NCI-H526 treated with DMSO at 0.1 percent for 48 hours (cell line): ENCODE measurements around the gene FKBP9.
"Not testable (repeated sequence)": the region's sequence is repeated elsewhere in the genome, so short reads cannot be mapped to it uniquely, and the experiment has no call there.

Experiments
- DNase-seq: peaks from one replicate; lab custom pipeline; 2025; lab: John Stamatoyannopoulos, UW

FKBP9 gene

DNA sequence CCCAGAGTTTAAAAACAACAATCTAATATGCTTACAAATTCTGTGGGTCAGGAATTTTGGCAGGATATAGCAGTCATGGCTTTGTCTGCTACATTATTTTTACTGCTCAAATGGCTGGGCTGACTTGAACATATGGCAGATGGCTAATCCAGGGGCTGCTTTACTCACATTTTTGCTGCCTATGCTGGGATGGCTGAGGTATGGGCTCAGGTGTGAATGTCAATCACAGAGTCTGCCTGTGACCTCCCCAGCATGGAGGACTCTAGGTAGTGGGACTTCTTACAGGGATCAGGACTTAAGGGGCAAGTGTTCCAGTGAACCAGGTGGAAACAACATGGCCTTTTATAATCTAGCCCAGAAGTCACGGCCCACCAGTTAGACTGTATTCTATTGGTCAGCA is 4.4 kb upstream of the FKBP9 start:
- no peak for DNase-seq

GRCh38 chr7:32958046-32959025 is 1.1 kb downstream of the FKBP9 start:
- peak; percentile 63 for DNase-seq

- not testable (repeated sequence) for DNase-seq
Observed at GRCh38 chr7:32963880-32964301, 6.7 kb downstream of the FKBP9 start.

GRCh38 chr7:32964461-32965159 is 7.4 kb downstream of the FKBP9 start:
- not testable (repeated sequence) for DNase-seq

GRCh38 chr7:32966489-32967267 is 9.4 kb downstream of the FKBP9 start:
- DNase-seq, result not testable (repeated sequence)

- not testable (repeated sequence) for DNase-seq
Observed at GRCh38 chr7:32967268-32967582, 10.0 kb downstream of the FKBP9 start.

DNA sequence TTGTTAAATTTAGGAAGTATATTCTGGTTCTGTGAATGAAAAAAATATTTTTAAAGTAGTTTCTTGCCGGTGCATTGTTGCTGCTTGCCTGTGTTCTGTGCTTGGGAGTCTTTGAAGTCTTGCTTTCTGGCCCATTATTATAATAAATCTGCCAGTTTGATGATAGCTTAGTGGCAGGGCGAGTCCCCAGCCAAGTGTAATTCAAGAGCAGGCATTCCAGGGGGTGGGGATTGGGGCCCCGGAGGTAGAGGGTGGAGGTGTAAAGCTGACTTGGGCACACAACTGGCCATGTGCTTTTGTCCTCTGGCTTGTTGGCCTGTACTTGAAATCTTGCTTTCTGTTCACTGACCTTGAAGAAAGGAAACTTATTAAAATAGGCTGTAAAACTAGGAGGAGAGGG is 14.7 kb downstream of the FKBP9 start:
- DNase-seq, result not testable (repeated sequence)

DNA sequence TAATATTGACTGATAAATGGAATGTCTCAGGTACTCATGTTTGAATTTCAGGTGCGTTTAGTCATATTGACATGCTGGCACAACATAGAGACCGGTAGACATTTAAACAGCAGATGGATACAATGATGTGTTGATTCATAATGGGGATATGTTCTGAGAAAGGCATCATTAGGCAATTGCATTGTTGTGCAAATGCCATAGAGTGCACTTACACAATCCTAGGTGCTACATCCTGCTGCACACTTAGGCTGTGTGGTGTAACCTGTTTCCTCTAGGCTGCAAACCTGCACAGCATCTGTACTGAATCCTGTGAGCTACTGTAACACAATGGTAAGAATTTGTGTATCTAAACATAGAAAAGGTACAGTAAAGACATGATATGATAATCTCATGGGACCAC is 19.9 kb downstream of the FKBP9 start:
- DNase-seq, result not testable (repeated sequence)

GRCh38 chr7:32979246-32979645 is 22.0 kb downstream of the FKBP9 start:
- not testable (repeated sequence) for DNase-seq

- DNase-seq, result not testable (repeated sequence)
Observed at GRCh38 chr7:32979902-32980301, 22.7 kb downstream of the FKBP9 start.

- peak; percentile 2 for DNase-seq
Observed at GRCh38 chr7:32988148-32988547, 30.9 kb downstream of the FKBP9 start.

DNA sequence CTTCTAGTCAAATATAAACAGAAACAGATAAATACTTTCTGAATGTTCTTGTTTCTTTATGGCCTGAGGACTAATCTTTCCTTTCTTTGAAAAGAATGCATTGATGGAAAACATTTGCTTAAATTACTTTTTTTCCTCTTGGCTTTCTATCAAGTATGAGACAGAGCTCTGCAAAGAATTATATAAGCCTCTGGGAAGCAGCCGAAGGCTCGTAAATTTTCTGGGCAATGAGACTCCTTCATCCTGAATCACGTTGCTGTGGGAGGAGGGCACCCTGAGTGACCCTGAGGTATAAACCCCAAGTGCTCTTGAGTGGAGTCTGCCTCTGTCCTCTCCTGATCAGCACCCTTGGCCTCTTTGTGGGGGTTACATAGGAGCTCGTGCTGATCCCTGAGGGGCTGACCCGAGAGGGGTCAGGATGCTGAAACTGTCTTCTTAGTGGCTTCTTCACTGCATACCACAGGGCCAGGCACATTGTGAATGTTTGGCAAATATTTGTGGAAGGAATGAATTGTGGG is 33.9 kb downstream of the FKBP9 start:
- DNase-seq, result not testable (repeated sequence)

GRCh38 chr7:32991975-32992700 is 34.9 kb downstream of the FKBP9 start:
- not testable (repeated sequence) for DNase-seq

GRCh38 chr7:32992750-32993149 is 35.5 kb downstream of the FKBP9 start:
- DNase-seq, result not testable (repeated sequence)

DNA sequence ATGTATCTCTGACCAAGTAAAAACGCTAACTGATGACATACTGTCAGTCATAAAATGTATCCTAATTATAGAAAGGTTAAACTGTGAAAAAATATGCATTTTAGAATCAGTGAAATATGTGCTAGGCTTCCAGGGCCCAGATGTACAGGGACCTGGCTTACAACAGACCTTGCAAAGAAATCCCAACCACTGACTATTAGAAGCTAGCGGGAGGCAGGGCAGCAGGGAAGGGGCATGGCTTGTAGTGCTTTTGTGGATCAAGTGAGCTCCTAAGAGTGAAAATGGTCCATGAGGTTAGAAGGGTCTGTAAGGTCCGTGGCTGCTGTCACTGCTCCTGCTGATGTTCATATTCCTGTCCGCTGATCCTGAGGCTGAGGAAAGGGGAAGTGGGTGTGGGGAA is 40.7 kb downstream of the FKBP9 start:
- DNase-seq, result not testable (repeated sequence)

- peak; percentile 22 for DNase-seq
Observed at GRCh38 chr7:32998361-32999171, 41.3 kb downstream of the FKBP9 start.

DNA sequence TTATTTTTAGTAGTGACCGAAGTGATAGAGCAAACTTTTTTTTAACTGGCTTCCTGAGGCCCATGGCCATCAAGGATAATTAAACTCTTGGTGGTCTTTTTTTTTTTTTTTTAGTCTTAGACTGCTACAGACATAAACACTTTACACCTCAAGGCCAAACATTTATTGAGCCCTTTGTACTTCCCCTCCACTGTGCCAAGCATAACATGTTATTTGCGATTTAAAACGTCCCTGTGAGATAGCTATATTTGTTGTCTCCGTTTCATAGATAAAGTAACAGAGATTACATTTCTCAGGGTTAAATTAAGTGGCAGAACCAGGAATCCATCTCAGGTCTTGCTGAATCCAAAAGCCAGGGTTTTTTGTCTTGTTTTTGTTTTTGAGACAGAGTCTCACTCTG is 42.1 kb downstream of the FKBP9 start:
- not testable (repeated sequence) for DNase-seq

DNA sequence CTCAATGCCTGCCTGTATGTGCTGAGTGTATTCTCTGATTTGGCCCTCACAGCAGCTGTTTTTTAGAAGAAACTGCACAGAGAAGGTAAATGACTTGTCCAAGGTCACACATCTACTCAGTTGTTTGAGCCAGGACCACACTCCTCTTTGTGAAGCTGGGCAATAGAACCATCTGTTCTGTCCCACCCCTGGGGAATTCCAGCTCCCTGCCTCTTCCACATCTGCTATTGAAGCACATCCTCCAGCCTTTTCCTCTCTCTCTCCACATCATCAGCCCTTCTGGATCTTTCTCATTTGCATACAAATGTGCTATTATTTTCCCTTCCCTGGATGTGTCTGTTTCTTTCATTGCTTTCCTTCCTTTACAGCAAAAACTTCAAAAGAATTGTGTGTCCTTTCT is 45.9 kb downstream of the FKBP9 start:
- DNase-seq, result not testable (repeated sequence)

GRCh38 chr7:33004104-33004616 is 46.9 kb downstream of the FKBP9 start:
- DNase-seq, result not testable (repeated sequence)

GRCh38 chr7:33005193-33005592 is 48.0 kb downstream of the FKBP9 start:
- DNase-seq, result not testable (repeated sequence)
